SJSA1 (cell line): ENCODE results near the gene CTAGE9. TPM values are rescaled to one million over a fixed set of nuclear protein-coding genes. Genes with fewer than 3 reads are reported as not detected.

Experiments used
- DNase-seq, 2 experiments: peaks; one replicate each; pipeline ENCODE4 v3.0.0-alpha.2; 2015 to 2020; ENCODE audit warnings: low spot score in 2 of 2, low read depth in 1 of 2
- H3K27ac ChIP-seq: fragments of 250-450 bp; sonication (Bioruptor Pico); 2 replicates; pipeline ENCODE4 v1.5.1; 2020; ENCODE audit warnings: mild to moderate bottlenecking, moderate library complexity
- H3K27me3 ChIP-seq: fragments of 250-450 bp; sonication (Bioruptor Pico); replicated peaks from 2 replicates; pipeline ENCODE4 v1.5.1; 2020; ENCODE audit warnings: mild to moderate bottlenecking, moderate library complexity
- H3K36me3 ChIP-seq: fragments of 250-450 bp; sonication (Bioruptor Pico); 2 replicates; pipeline ENCODE4 v1.5.1; 2020; ENCODE audit warnings: mild to moderate bottlenecking
- H3K4me1 ChIP-seq: fragments of 250-450 bp; sonication (Bioruptor Pico); replicated peaks from 2 replicates; pipeline ENCODE4 v1.6.1; 2021; ENCODE audit warnings: mild to moderate bottlenecking
- H3K4me3 ChIP-seq: fragments of 250-450 bp; sonication (Bioruptor Pico); 2 replicates; pipeline ENCODE4 v1.5.1; 2020; ENCODE audit warnings: mild to moderate bottlenecking
- H3K9me3 ChIP-seq: fragments of 250-450 bp; sonication (Bioruptor Pico); replicated peaks from 2 replicates; pipeline ENCODE4 v1.5.1; 2020; ENCODE audit warnings: mild to moderate bottlenecking
- total RNA-seq: library from RNA; depleted of rRNA; stranded (reverse); fragments of >200 nt; shearing (Covaris generic); gene quantifications from 2 replicates; pipeline ENCODE4 v1.2.3, GENCODE V29; 2014; rRNA removed

Gene CTAGE9
- total RNA-seq, 1 experiment from 2014 or later, result 0.26 TPM

GRCh38 chr6:131673184-131673583 lies 37.6 kb downstream of the CTAGE9 start:
- DNase-seq, result no peak

GRCh38 chr6:131669891-131670290 lies 40.9 kb downstream of the CTAGE9 start:
- peak in 1 of 2 experiments; percentile 7 for DNase-seq
- Histone ChIP-seq H3K4me3 (no peak overlapping the region), H3K27me3 (no peaks in the 10 kb centered on the region), H3K27ac (no peak overlapping the region), H3K9me3 (no peaks in the 10 kb centered on the region), H3K4me1 (no peaks in the 10 kb centered on the region), H3K36me3 (no peaks in the 10 kb centered on the region)

More at GRCh38 chr6:131673184-131673583, 37.6 kb downstream of the CTAGE9 start:
- no peak overlapping the region for H3K4me3 ChIP-seq
- no peak overlapping the region for H3K27ac ChIP-seq
- H3K27me3 ChIP-seq, result no peaks in the 10 kb centered on the region
- H3K4me1 ChIP-seq, result no peaks in the 10 kb centered on the region
- no peaks in the 10 kb centered on the region for H3K9me3 ChIP-seq
- H3K36me3 ChIP-seq, result no peaks in the 10 kb centered on the region

- H3K36me3 ChIP-seq, result no peaks in the 10 kb centered on the region
- no peak for DNase-seq
- no peaks in the 10 kb centered on the region for H3K27me3 ChIP-seq
- no peaks in the 10 kb centered on the region for H3K9me3 ChIP-seq
- H3K4me3 ChIP-seq, result no peak overlapping the region
- H3K27ac ChIP-seq, result no peak overlapping the region
- peaks cover 6% of the 10 kb centered on the region; the same call in 1 of the 2 replicates for H3K4me1 ChIP-seq
Observed at GRCh38 chr6:131663578-131664165, 47.1 kb downstream of the CTAGE9 start.

GRCh38 chr6:131660195-131660594 lies 50.6 kb downstream of the CTAGE9 start:
- no peaks in the 10 kb centered on the region for H3K9me3 ChIP-seq
- H3K4me1 ChIP-seq, result peaks cover 6% of the 10 kb centered on the region; the same call in 1 of the 2 replicates
- no peaks in the 10 kb centered on the region for H3K36me3 ChIP-seq
- H3K27ac ChIP-seq, result no peak overlapping the region
- no peaks in the 10 kb centered on the region for H3K27me3 ChIP-seq
- no peak overlapping the region for H3K4me3 ChIP-seq
- DNase-seq, result peak in 1 of 2 experiments; percentile 32

Other genes with a start within 250 kb of the CTAGE9 start
- gene ARG1, start 137.8 kb downstream of the CTAGE9 start, total RNA-seq, result not detected in 2 replicates
- gene MED23, start 82.8 kb downstream of the CTAGE9 start, total RNA-seq, result 23.9 and 32.2 TPM in 2 replicates
- gene ENPP3, start 73.7 kb downstream of the CTAGE9 start, total RNA-seq, result 0.05 and 0.72 TPM in 2 replicates
- gene OR2A4, start 9.6 kb downstream of the CTAGE9 start, total RNA-seq, result not detected in 2 replicates
- 21.5 and 24.5 TPM in 2 replicates for gene ENPP1, start 97.0 kb upstream of the CTAGE9 start, total RNA-seq
- 292 and 364 TPM in 2 replicates for gene CCN2, start 240.4 kb upstream of the CTAGE9 start, total RNA-seq